NCI-H2227 (cell line): ENCODE data around the gene HIGD2A.
"Not testable (repeated sequence)": the region's sequence is repeated elsewhere in the genome, so short reads cannot be mapped to it uniquely, and the experiment has no call there.

Experiments used
- DNase-seq: peaks from one replicate; lab custom pipeline; 2025; ENCODE audit not compliant: unreplicated experiment; lab: John Stamatoyannopoulos, UW

Gene HIGD2A

GRCh38 chr5:176394096-176394495 lies 5.5 kb downstream of the HIGD2A start:
- DNase-seq, result no peak

DNA sequence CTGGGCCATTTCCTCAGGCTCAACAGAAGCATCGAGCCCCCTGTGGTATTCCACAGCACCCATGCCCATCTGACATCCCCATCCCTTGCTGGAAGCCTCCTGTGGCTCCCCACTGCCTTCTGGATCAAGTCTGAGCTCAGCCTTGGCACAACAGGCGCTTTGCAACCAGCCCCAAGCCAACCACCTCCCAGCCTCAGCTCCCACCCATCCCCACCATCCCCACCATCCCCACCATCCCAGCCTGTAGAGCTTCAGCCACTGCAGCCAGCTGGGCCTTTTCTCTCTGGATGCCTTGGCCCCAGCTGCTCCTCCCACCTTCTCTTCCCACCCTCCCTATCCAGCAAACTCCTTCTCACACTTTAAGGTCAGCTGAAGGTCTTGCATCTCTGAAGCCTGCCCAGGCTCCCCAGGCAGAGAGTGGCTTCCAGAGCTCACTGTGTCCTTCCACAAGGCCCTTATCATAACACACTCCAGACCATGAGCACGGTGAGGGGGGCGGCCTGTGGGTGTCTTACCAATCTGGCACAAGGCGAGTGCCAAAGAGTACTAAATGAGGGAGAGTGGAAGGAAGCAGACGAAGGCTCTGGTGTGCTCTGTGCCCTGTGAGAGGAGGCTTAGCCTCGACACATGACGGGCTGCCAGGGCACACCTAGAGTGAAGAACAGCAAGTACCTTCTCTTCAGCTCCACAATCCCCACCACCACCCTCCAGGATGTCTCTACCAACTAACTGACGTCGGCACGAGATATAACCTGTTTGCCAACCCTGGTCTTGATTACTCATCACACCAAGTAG lies 6.5 kb downstream of the HIGD2A start:
- DNase-seq, result no peak

DNA sequence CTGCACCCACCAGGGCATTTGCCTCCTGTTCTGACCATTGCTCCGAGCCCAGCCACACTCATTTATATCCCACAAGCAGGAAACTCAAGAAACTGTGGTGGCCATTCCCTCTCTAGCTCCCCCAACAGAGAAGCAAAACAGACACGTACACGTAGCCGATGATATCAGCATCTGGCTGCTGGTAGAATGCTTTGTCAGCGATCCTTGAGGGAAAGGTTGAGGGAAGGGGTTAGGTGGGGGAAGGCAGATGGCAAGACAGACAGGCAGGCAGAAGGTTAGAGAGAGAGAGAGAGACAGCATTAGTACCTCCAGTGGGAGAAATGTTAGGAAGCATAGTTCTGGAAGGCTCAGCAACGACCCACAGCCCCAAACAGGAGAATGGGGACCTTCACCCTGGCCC lies 7.8 kb downstream of the HIGD2A start:
- DNase-seq, result peak; percentile 44

DNA sequence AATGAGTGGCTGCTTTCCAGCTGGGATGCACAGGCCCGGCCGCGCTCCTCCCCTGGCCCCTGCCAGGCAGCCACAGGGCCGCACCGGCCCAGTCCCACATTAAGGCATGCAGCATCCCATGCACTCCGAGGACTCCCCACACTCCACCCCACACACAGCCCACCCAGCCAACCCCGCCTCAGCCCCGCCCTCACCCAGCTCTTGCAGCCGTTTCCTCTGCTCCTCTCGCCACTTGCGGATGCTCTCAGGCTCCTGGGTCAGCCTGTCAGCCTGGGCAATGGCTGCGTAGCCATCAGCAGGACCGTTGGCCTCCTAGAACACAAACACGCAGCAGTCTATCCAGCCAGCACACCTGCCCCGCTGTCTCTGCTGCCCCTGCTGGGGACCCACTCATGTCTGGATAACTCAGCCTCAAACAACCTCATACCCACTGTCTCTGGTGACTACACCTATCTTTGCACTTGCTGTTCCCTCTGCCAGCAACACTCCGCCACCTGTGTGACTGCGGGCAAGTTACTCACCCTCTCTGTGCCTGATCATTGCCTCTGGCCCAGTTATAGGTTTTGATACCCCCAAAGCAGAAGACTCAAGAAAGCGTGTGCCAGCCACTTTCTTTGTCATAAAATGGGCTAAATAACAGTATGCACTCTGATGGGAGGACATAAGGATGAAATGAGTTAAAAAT lies 9.3 kb downstream of the HIGD2A start:
- no peak for DNase-seq

DNA sequence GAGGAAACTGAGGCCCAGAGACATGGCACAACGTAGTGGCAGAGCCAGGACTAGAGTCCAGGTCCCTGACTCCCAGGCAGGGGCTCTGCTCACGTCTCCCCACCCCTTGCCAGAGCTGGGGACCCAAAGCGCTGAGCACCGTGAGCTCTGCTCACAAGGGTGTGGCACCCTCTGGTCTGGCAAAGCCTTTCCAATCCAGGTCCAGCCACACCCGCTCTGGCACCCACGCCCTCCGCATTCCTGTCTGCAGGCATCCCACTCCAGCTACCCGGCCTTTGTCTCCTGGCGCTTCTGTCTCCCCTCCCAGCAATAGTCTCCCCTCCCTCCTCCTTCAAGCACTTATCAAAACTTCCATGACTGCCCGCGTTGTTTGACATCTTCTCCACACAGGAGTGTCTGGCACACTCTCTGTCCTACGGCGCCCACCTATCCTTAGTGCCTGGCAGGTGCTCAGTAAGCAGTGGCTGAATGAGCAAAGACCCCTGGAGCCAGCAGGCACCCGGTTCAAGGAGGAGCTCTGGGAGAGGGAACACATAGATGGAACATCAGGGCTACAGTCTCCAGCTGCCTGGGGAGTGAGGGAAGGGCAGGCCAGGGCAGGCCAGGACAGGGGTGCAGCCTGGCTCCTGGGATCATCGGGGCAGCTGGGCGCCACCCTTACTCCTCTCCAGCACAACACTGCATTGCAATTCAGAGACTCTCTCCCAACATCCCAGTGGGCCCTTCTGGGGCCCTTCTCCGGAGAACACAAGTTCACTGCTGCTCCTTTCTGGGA lies 12.0 kb downstream of the HIGD2A start:
- no peak for DNase-seq

- DNase-seq, result no peak
Observed at GRCh38 chr5:176401281-176402205, 13.0 kb downstream of the HIGD2A start.

GRCh38 chr5:176405656-176406435 lies 17.3 kb downstream of the HIGD2A start:
- DNase-seq, result no peak

DNA sequence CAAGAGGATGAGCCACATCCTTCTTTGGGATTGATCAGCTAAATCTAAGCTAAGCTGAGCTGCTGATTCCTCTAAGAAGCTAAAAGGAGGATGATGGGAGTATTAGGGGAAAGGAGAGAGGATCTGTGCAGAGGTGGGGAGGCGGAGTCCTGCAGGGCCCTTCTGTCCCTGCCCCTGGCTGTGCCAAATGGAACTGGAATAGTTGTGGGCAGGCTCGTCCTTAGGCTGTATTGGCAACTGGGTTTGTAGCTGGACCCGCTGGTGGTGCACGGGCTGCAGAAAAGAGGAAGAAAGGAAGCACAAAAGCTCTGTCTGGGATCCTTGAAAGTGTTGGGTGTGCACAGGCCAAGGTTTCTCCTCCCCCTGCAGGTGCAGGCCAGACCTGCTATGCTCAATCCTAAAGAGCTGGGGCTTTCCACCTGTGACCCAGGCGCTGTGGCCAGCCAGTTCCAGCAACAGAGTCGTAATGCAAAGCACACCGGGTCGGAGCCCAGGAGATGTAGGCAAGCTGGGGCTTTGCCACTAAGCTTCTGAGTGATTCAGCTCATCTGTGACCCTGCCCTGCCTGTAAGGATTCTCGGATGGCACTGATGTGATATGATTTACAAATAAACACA lies 18.0 kb downstream of the HIGD2A start:
- DNase-seq, result no peak

GRCh38 chr5:176407456-176408251 lies 19.1 kb downstream of the HIGD2A start:
- no peak for DNase-seq

- DNase-seq, result not testable (repeated sequence)
Observed at GRCh38 chr5:176408252-176408573, 19.7 kb downstream of the HIGD2A start.

DNA sequence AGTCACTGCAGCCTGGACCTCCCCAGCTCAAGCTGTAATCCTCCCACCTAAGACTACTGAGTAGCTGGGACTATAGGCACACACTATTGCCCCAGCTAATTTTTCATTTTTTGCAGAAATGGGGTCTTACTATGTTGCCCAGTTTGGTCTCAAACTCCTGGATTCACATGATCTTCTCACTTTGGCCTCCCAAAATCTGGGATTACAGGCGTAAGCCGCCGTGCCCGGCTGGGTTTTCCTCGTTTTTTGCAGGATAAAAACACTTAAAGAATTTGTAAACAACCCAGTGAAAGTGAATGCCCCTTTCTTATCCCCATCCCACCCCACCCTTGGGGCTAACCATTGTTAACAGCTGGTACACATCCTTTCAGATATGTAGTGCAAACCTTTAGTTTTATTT lies 20.0 kb downstream of the HIGD2A start:
- DNase-seq, result no peak

DNA sequence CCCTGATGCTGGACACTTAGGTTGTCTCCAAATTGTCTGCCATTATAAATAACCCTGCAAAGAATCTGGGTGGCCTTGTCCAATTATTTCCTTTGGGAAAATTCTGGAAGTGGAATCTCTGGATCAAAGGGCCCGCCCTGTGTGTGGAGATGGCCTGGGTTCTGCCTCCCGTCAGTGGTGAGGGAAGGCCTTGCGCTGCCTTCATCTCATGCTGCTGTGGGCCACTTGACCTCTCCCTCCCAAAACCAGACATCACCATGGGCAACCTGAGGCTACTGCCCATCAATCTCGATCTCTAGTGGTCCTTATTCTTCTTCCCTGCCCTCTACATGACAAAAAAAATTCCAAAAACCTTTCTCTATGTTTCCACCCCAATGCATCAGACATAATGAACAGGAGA lies 21.2 kb downstream of the HIGD2A start:
- no peak for DNase-seq

- DNase-seq, result no peak
Observed at GRCh38 chr5:176410486-176411180, 22.1 kb downstream of the HIGD2A start.

GRCh38 chr5:176412517-176413254 lies 24.1 kb downstream of the HIGD2A start:
- no peak for DNase-seq

- no peak for DNase-seq
Observed at GRCh38 chr5:176413255-176413565, 24.7 kb downstream of the HIGD2A start.

GRCh38 chr5:176413709-176414191 lies 25.2 kb downstream of the HIGD2A start:
- DNase-seq, result no peak

GRCh38 chr5:176414704-176415103 lies 26.2 kb downstream of the HIGD2A start:
- DNase-seq, result no peak
